ENCODE measurements around the gene HEG1. TPM values are rescaled to one million over a fixed set of nuclear protein-coding genes. Genes with fewer than 3 reads are reported as not detected.

The HEG1 gene
- total RNA-seq, 1 experiment from 2014 or later = 8.6 TPM

DNA sequence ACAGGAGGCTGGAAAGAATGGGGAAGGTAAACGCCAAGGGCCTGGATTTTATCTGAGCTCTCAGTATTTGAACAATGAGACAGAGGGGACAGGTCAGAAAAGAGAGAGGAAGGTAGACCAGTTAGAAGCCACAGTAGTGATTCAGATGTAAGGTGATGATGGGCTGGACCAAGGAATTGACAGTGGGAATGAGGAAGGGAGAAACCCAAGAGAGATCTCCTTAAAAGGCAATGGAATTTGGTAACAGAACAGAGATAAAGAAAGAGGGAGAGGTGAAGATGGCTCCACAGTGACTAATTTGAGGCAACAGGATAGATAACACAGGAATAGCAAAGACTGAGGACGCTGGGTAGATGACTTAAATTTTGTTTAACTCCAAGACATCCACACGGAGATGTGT is 11.4 kb upstream of the HEG1 start:
- BruUV-seq (replicated peaks) = no TSS peak

DNA sequence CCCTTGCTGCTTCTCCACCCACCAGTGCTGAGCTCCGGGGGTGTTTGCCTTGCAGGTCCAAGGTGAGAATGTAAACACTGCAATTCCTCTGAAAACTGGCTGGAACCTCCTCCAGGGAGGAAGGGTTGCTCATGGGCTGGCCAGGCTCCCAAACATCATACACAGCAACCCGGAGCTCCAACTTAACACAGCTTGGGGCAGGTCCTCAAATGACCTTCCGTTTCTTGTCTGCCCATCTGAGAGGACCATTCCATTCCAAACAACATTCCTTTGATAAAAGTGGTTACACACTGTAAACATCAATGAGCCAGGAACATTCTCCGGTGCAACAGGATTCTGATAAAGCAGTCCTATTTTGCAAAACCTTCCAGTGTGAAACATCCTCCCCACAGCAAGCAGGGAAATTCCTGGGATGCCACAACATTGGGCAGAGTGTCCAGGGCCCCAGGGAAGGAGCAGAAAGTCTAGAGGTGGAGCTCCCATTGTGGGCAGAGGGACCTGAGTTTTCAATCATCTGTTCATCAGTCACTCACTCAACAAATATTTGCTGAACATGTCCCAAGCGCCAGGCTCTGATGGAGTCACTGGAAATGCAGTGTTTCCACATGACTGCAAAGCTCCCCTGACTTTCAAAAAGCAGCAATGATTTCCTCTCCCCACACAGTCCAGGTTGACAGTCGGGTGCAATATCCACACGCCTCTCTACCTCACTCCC is 7.3 kb upstream of the HEG1 start:
- ChIA-PET CTCF (interaction anchor here (1.0 kb wide), 2 partner anchors 134 to 374 kb away, joined by 3 read pairs; no protein-coding TSS in a partner anchor), POLR2A (interaction anchor here (0.7 to 1.6 kb wide), 7 partner anchors 12 to 176 kb away, joined by 3 to 10 read pairs (median 3); no protein-coding TSS in a partner anchor)
- BruUV-seq (replicated peaks) = no TSS peak
- H3K9me3 Mint-ChIP-seq (ENCODE audit: unreplicated experiment) = no peaks in the 10 kb centered on the region
- H3K27me3 Mint-ChIP-seq (ENCODE audit: insufficient read depth, unreplicated experiment) = no peaks in the 10 kb centered on the region
- intact Hi-C loops (cut with micrococcal nuclease) = no loop called here
- peak overlapping the region; percentile 11 for H3K4me3 Mint-ChIP-seq (ENCODE audit: unreplicated experiment)
- DNase-seq (ENCODE audit: unreplicated experiment) = peak; percentile 83
- peaks cover 48% of the 10 kb centered on the region for H3K4me1 Mint-ChIP-seq (ENCODE audit: insufficient read depth, unreplicated experiment)
- H3K27ac Mint-ChIP-seq (ENCODE audit: low read depth, unreplicated experiment) = peak overlapping the region; percentile 2
- no peaks in the 10 kb centered on the region for H3K36me3 Mint-ChIP-seq (ENCODE audit: insufficient read depth, unreplicated experiment)
- TF ChIP-seq, protein P1, sequence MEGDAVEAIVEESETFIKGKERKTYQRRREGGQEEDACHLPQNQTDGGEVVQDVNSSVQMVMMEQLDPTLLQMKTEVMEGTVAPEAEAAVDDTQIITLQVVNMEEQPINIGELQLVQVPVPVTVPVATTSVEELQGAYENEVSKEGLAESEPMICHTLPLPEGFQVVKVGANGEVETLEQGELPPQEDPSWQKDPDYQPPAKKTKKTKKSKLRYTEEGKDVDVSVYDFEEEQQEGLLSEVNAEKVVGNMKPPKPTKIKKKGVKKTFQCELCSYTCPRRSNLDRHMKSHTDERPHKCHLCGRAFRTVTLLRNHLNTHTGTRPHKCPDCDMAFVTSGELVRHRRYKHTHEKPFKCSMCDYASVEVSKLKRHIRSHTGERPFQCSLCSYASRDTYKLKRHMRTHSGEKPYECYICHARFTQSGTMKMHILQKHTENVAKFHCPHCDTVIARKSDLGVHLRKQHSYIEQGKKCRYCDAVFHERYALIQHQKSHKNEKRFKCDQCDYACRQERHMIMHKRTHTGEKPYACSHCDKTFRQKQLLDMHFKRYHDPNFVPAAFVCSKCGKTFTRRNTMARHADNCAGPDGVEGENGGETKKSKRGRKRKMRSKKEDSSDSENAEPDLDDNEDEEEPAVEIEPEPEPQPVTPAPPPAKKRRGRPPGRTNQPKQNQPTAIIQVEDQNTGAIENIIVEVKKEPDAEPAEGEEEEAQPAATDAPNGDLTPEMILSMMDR (IDR thresholded peaks at IDR 0.05; ENCODE audit: unreplicated experiment) = no peak

More for the DNA sequence above, 11.4 kb upstream of the HEG1 start:
- POLR2A ChIA-PET = no interaction called here
- DNase-seq (ENCODE audit: unreplicated experiment) = no peak
- Mint-ChIP-seq H3K27ac (ENCODE audit: low read depth, unreplicated experiment) (no peak overlapping the region), H3K36me3 (ENCODE audit: insufficient read depth, unreplicated experiment) (no peaks in the 10 kb centered on the region), H3K4me1 (ENCODE audit: insufficient read depth, unreplicated experiment) (peaks cover 28% of the 10 kb centered on the region), H3K27me3 (ENCODE audit: insufficient read depth, unreplicated experiment) (no peaks in the 10 kb centered on the region), H3K4me3 (ENCODE audit: unreplicated experiment) (no peak overlapping the region), H3K9me3 (ENCODE audit: unreplicated experiment) (no peaks in the 10 kb centered on the region)
- CTCF ChIA-PET = no interaction called here
- TF ChIP-seq, protein P1 (IDR thresholded peaks at IDR 0.05; ENCODE audit: unreplicated experiment) = no peak
- intact Hi-C loops (cut with micrococcal nuclease) = no loop called here

DNA sequence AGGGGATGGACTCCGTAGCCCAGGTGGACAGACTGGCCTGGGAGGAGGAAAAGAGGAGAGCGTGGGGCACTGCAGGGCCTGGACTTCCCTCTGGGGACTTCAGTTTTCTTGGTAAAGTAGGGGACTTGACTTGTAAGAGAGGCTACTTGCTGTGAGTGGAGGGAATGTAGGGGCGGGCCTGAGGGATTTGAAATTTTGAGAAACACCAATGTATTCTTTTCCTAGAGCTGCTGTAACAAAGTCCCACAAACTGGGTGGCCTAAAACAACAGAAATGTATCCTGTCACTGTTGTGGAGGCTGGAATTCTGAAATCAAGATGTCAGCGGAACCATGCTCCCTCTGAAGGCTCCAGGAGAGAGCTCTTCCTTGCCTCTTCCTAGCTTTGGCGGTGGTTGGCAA is 5.8 kb upstream of the HEG1 start:
- ChIA-PET CTCF (no interaction called here), POLR2A (no interaction called here)
- BruUV-seq (replicated peaks) = no TSS peak
- Mint-ChIP-seq H3K4me1 (ENCODE audit: insufficient read depth, unreplicated experiment) (peaks cover 51% of the 10 kb centered on the region), H3K4me3 (ENCODE audit: unreplicated experiment) (no peak overlapping the region), H3K27me3 (ENCODE audit: insufficient read depth, unreplicated experiment) (no peaks in the 10 kb centered on the region), H3K27ac (ENCODE audit: low read depth, unreplicated experiment) (peak overlapping the region; percentile 43), H3K9me3 (ENCODE audit: unreplicated experiment) (no peaks in the 10 kb centered on the region), H3K36me3 (ENCODE audit: insufficient read depth, unreplicated experiment) (no peaks in the 10 kb centered on the region)
- intact Hi-C loops (cut with micrococcal nuclease) = no loop called here
- DNase-seq (ENCODE audit: unreplicated experiment) = no peak
- TF ChIP-seq, protein P1 (IDR thresholded peaks at IDR 0.05; ENCODE audit: unreplicated experiment) = no peak

DNA sequence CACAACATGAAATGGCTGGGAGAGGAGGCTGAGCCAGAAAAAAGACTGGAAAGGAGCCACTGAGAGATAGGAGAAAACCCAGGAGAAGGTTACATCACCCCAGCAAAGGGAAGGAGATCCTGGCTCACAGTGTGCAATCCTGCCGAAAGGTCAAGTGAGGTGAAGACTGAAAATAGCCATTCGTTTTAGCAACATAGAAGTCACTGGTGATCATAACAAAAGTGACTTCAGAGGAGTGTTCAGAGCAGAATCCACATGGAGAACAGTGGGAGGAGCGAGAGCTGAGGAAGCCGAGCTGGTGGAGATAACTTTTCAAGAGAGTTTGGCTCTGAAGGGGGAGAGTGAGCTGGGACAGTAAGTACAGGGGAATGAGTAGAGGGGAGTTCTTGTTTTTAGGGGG is 5.4 kb upstream of the HEG1 start:
- intact Hi-C loops (cut with micrococcal nuclease) = no loop called here
- TF ChIP-seq, protein P1 (IDR thresholded peaks at IDR 0.05; ENCODE audit: unreplicated experiment) = no peak
- no peaks in the 10 kb centered on the region for H3K27me3 Mint-ChIP-seq (ENCODE audit: insufficient read depth, unreplicated experiment)
- no peaks in the 10 kb centered on the region for H3K9me3 Mint-ChIP-seq (ENCODE audit: unreplicated experiment)
- no peak for DNase-seq (ENCODE audit: unreplicated experiment)
- ChIA-PET CTCF (no interaction called here), POLR2A (no interaction called here)
- BruUV-seq (replicated peaks) = no TSS peak
- H3K36me3 Mint-ChIP-seq (ENCODE audit: insufficient read depth, unreplicated experiment) = no peaks in the 10 kb centered on the region
- H3K4me3 Mint-ChIP-seq (ENCODE audit: unreplicated experiment) = no peak overlapping the region
- H3K4me1 Mint-ChIP-seq (ENCODE audit: insufficient read depth, unreplicated experiment) = peaks cover 51% of the 10 kb centered on the region
- H3K27ac Mint-ChIP-seq (ENCODE audit: low read depth, unreplicated experiment) = peak overlapping the region; percentile 43

All from MCF 10A (cell line).